ENCODE measurements around the gene CRACR2B. TPM values are rescaled to one million over a fixed set of nuclear protein-coding genes. Genes with fewer than 3 reads are reported as not detected.

CRACR2B gene
- total and polyA plus RNA-seq, 2 experiments from 2014 or later, result 2.0 to 2.3 TPM

- WGBS, 2 experiments (ENCODE audit: low coverage in 1 of 2, low lambda C conversion rate in 2 of 2, missing lambda C conversion rate in 2 of 2), result 78 to 79% methylated on average over 15 to 17 of the region's 17 CpGs
- DNase-seq, result no peak
- H2AFZ ChIP-seq, result no peak overlapping the region
Observed at GRCh38 chr11:868394-868793, 40.7 kb downstream of the CRACR2B start.

DNA sequence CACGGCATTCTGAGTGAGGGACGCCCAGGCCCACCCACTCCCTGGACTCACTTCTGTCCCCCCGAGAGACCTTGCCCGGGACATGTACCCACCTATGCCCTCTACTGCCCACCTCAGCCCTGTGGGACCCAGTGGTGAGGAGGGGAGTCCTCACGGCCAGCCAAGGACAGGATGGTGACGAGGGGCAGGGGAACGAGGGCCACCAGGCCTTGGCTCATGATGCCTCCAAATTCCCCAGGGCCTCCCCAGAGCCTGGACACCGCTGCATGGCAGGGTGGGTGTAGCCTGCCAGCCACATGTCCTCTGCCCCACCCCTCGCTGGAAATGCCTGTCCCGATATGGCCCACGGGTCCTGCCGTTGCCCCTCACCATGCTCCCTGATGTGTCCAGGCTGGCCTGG is 41.1 kb downstream of the CRACR2B start:
- Histone ChIP-seq H3K4me2 (ENCODE audit: unreplicated experiment) (no peak overlapping the region), H3F3A (ENCODE audit: insufficient read depth) (no peaks in the 10 kb centered on the region), H3K9me2 (ENCODE audit: insufficient read depth) (no peaks in the 10 kb centered on the region), H3K36me3 (ENCODE audit: low read depth) (no peaks in the 10 kb centered on the region), H4K20me1 (ENCODE audit: insufficient read depth) (no peaks in the 10 kb centered on the region), H2AFZ (no peak overlapping the region), H3K4me1 (ENCODE audit: insufficient read depth) (no peaks in the 10 kb centered on the region), H3K4me3 (no peak overlapping the region), H3K9ac (no peak overlapping the region), H3K79me2 (ENCODE audit: insufficient read depth) (no peaks in the 10 kb centered on the region), H3K9me3 (ENCODE audit: low read depth) (no peaks in the 10 kb centered on the region), H3K27ac (no peak overlapping the region), H3K27me3 (replicated peaks; ENCODE audit: insufficient read depth) (no peaks in the 10 kb centered on the region)
- WGBS, 2 experiments (ENCODE audit: low coverage in 1 of 2, low lambda C conversion rate in 2 of 2, missing lambda C conversion rate in 2 of 2), result 54 to 58% methylated on average over 10 to 11 of the region's 12 CpGs
- in situ Hi-C loops (cut with MboI), result no loop called here
- no peak for DNase-seq
- TF ChIP-seq EZH2phosphoT487 (IDR thresholded peaks at IDR 0.05; ENCODE audit: insufficient read depth, low read depth), result no peak

More at GRCh38 chr11:868394-868793, 40.7 kb downstream of the CRACR2B start:
- Histone ChIP-seq H3K36me3 (ENCODE audit: low read depth) (no peaks in the 10 kb centered on the region), H3K4me3 (no peak overlapping the region), H3K79me2 (ENCODE audit: insufficient read depth) (no peaks in the 10 kb centered on the region), H4K20me1 (ENCODE audit: insufficient read depth) (no peaks in the 10 kb centered on the region), H3K4me1 (ENCODE audit: insufficient read depth) (no peaks in the 10 kb centered on the region), H3K27ac (no peak overlapping the region), H3K9ac (no peak overlapping the region), H3K9me2 (ENCODE audit: insufficient read depth) (no peaks in the 10 kb centered on the region), H3K4me2 (ENCODE audit: unreplicated experiment) (no peak overlapping the region), H3K27me3 (replicated peaks; ENCODE audit: insufficient read depth) (no peaks in the 10 kb centered on the region), H3F3A (ENCODE audit: insufficient read depth) (no peaks in the 10 kb centered on the region), H3K9me3 (ENCODE audit: low read depth) (no peaks in the 10 kb centered on the region)
- no peak for TF ChIP-seq EZH2 (IDR thresholded peaks at IDR 0.05; ENCODE audit: insufficient read depth, poor library complexity, severe bottlenecking)
- no peak for TF ChIP-seq EZH2phosphoT487 (IDR thresholded peaks at IDR 0.05; ENCODE audit: insufficient read depth, low read depth)
- in situ Hi-C loops (cut with MboI), result no loop called here

GRCh38 chr11:869399-870126 is 41.8 kb downstream of the CRACR2B start:
- H3K4me3 ChIP-seq, result no peak overlapping the region
- H3K4me1 ChIP-seq (ENCODE audit: insufficient read depth), result no peaks in the 10 kb centered on the region
- H4K20me1 ChIP-seq (ENCODE audit: insufficient read depth), result no peaks in the 10 kb centered on the region
- no peak overlapping the region for H3K4me2 ChIP-seq (ENCODE audit: unreplicated experiment)
- no peaks in the 10 kb centered on the region for H3K9me3 ChIP-seq (ENCODE audit: low read depth)
- DNase-seq, result no peak
- no peak for TF ChIP-seq EZH2 (IDR thresholded peaks at IDR 0.05; ENCODE audit: insufficient read depth, poor library complexity, severe bottlenecking)
- no peak for TF ChIP-seq EZH2phosphoT487 (IDR thresholded peaks at IDR 0.05; ENCODE audit: insufficient read depth, low read depth)
- H3K79me2 ChIP-seq (ENCODE audit: insufficient read depth), result no peaks in the 10 kb centered on the region
- no peaks in the 10 kb centered on the region for H3K27me3 ChIP-seq (replicated peaks; ENCODE audit: insufficient read depth)
- no peaks in the 10 kb centered on the region for H3K36me3 ChIP-seq (ENCODE audit: low read depth)
- H3K27ac ChIP-seq, result no peak overlapping the region
- no peaks in the 10 kb centered on the region for H3F3A ChIP-seq (ENCODE audit: insufficient read depth)
- no peak overlapping the region for H3K9ac ChIP-seq
- 71 to 79% methylated on average over 21 of the region's 25 CpGs for WGBS, 2 experiments (ENCODE audit: low coverage in 1 of 2, low lambda C conversion rate in 2 of 2, missing lambda C conversion rate in 2 of 2)
- H3K9me2 ChIP-seq (ENCODE audit: insufficient read depth), result no peaks in the 10 kb centered on the region
- H2AFZ ChIP-seq, result no peak overlapping the region
- in situ Hi-C loops (cut with MboI), result no loop called here

DNA sequence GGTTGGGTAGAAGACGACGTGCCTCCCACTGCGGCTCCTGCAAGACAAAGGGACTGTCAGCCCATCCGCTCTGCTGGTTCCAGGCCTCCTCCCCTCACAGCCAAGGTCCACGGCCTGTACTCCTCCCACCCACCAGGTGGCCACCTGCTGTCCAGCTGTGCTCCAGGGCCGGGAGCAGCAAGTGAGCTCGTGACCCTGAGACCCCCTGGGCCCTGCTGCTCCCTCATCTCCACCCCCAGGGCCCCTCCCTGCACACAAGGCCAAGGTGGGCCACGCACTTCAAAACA is 42.4 kb downstream of the CRACR2B start:
- H3K4me2 ChIP-seq (ENCODE audit: unreplicated experiment), result no peak overlapping the region
- H3K4me1 ChIP-seq (ENCODE audit: insufficient read depth), result no peaks in the 10 kb centered on the region
- H3K36me3 ChIP-seq (ENCODE audit: low read depth), result no peaks in the 10 kb centered on the region
- H3K27ac ChIP-seq, result no peak overlapping the region
- H3F3A ChIP-seq (ENCODE audit: insufficient read depth), result no peaks in the 10 kb centered on the region
- DNase-seq, result no peak
- no peak overlapping the region for H2AFZ ChIP-seq
- H3K79me2 ChIP-seq (ENCODE audit: insufficient read depth), result no peaks in the 10 kb centered on the region
- no peaks in the 10 kb centered on the region for H3K9me3 ChIP-seq (ENCODE audit: low read depth)
- no peaks in the 10 kb centered on the region for H3K9me2 ChIP-seq (ENCODE audit: insufficient read depth)
- H3K9ac ChIP-seq, result no peak overlapping the region
- H4K20me1 ChIP-seq (ENCODE audit: insufficient read depth), result no peaks in the 10 kb centered on the region
- TF ChIP-seq EZH2 (IDR thresholded peaks at IDR 0.05; ENCODE audit: insufficient read depth, poor library complexity, severe bottlenecking) (no peak), EZH2phosphoT487 (IDR thresholded peaks at IDR 0.05; ENCODE audit: insufficient read depth, low read depth) (no peak)
- 70 to 92% methylated on average over 2 to 5 of the region's 8 CpGs for WGBS, 2 experiments (ENCODE audit: low coverage in 1 of 2, low lambda C conversion rate in 2 of 2, missing lambda C conversion rate in 2 of 2)
- no peak overlapping the region for H3K4me3 ChIP-seq
- in situ Hi-C loops (cut with MboI), result no loop called here
- H3K27me3 ChIP-seq (replicated peaks; ENCODE audit: insufficient read depth), result no peaks in the 10 kb centered on the region

DNA sequence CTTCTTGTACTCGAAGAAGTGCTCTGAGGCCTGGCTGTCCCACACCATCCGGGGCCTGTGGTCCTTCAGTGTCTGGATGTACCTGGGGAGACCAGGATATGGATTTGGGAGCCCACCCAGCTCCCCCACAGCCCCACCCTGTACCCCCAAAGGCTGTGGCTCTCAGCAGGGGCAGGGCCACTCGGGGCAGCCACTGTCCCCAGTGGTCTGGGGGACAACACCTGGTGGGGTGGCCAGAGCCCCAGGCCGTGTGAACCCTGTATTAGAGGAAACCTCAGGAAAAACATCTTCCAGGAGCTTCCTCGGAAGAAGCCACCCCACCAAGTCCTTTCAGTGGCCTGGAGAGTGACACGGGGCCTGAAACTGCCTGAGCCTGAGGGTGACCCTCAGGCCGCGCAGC is 42.7 kb downstream of the CRACR2B start:
- Histone ChIP-seq H3K79me2 (ENCODE audit: insufficient read depth) (no peaks in the 10 kb centered on the region), H4K20me1 (ENCODE audit: insufficient read depth) (no peaks in the 10 kb centered on the region), H3K36me3 (ENCODE audit: low read depth) (no peaks in the 10 kb centered on the region), H2AFZ (no peak overlapping the region), H3K27ac (no peak overlapping the region), H3K4me2 (ENCODE audit: unreplicated experiment) (no peak overlapping the region), H3F3A (ENCODE audit: insufficient read depth) (no peaks in the 10 kb centered on the region), H3K9me2 (ENCODE audit: insufficient read depth) (no peaks in the 10 kb centered on the region), H3K4me3 (no peak overlapping the region), H3K9ac (no peak overlapping the region), H3K27me3 (replicated peaks; ENCODE audit: insufficient read depth) (no peaks in the 10 kb centered on the region), H3K9me3 (ENCODE audit: low read depth) (no peaks in the 10 kb centered on the region), H3K4me1 (ENCODE audit: insufficient read depth) (no peaks in the 10 kb centered on the region)
- TF ChIP-seq EZH2phosphoT487 (IDR thresholded peaks at IDR 0.05; ENCODE audit: insufficient read depth, low read depth) (no peak), EZH2 (IDR thresholded peaks at IDR 0.05; ENCODE audit: insufficient read depth, poor library complexity, severe bottlenecking) (no peak)
- in situ Hi-C loops (cut with MboI), result no loop called here
- no peak for DNase-seq
- 78 to 81% methylated on average over 6 to 8 of the region's 8 CpGs for WGBS, 2 experiments (ENCODE audit: low coverage in 1 of 2, low lambda C conversion rate in 2 of 2, missing lambda C conversion rate in 2 of 2)

All from GM23248 (cell line).